LNCaP clone FGC (cell line): Measurements from ENCODE around the gene LRRC14B.
"Not testable (repeated sequence)": the region's sequence is repeated elsewhere in the genome, so short reads cannot be mapped to it uniquely, and the experiment has no call there.

ENCODE experiments used
- DNase-seq: peaks from one replicate; pipeline ENCODE4 v3.0.0-alpha.2; 2011; ENCODE audit warnings: low read depth
- H3K4me3 ChIP-seq: 2 replicates; pipeline ENCODE4 v1.5.1; 2011; ENCODE audit warnings: mild to moderate bottlenecking, low read depth, low read length, control low read depth
- TF ChIP-seq, protein P1 (sequence below): IDR thresholded peaks from 2 replicates; pipeline ENCODE4 v1.5.1; 2012; ENCODE audit warnings: mild to moderate bottlenecking; ENCODE audit not compliant: control insufficient read depth, insufficient read depth; ENCODE audit errors: extremely low read depth

The LRRC14B gene

GRCh38 chr5:192970-193831, 1.9 kb downstream of the LRRC14B start:
- DNase-seq, result no peak
- H3K4me3 ChIP-seq, result no peak overlapping the region
- TF ChIP-seq, protein P1, sequence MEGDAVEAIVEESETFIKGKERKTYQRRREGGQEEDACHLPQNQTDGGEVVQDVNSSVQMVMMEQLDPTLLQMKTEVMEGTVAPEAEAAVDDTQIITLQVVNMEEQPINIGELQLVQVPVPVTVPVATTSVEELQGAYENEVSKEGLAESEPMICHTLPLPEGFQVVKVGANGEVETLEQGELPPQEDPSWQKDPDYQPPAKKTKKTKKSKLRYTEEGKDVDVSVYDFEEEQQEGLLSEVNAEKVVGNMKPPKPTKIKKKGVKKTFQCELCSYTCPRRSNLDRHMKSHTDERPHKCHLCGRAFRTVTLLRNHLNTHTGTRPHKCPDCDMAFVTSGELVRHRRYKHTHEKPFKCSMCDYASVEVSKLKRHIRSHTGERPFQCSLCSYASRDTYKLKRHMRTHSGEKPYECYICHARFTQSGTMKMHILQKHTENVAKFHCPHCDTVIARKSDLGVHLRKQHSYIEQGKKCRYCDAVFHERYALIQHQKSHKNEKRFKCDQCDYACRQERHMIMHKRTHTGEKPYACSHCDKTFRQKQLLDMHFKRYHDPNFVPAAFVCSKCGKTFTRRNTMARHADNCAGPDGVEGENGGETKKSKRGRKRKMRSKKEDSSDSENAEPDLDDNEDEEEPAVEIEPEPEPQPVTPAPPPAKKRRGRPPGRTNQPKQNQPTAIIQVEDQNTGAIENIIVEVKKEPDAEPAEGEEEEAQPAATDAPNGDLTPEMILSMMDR, result no peak

DNA sequence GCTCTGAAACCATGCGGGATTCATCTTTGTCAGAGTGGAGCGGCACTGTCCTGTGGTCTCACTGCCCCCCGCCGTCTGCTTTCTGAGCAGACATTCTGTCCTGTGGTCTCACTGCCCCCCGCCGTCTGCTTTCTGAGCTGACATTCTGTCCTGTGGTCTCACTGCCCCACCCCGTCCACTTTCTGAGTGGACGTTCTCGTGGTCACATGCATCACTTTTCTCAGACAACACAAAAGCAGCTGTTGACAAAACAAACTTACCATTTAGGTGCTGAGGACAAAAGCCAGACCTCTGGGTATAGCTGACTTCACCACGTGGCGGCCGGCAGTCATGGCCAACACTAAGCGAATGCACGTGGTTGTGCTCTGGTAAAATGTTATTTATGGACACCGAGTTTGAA, 2.8 kb downstream of the LRRC14B start:
- TF ChIP-seq, protein P1, result no peak
- no peak overlapping the region for H3K4me3 ChIP-seq
- DNase-seq, result no peak

GRCh38 chr5:194603-195209, 3.4 kb downstream of the LRRC14B start:
- H3K4me3 ChIP-seq, result no peak overlapping the region
- DNase-seq, result no peak
- TF ChIP-seq, protein P1, result no peak

DNA sequence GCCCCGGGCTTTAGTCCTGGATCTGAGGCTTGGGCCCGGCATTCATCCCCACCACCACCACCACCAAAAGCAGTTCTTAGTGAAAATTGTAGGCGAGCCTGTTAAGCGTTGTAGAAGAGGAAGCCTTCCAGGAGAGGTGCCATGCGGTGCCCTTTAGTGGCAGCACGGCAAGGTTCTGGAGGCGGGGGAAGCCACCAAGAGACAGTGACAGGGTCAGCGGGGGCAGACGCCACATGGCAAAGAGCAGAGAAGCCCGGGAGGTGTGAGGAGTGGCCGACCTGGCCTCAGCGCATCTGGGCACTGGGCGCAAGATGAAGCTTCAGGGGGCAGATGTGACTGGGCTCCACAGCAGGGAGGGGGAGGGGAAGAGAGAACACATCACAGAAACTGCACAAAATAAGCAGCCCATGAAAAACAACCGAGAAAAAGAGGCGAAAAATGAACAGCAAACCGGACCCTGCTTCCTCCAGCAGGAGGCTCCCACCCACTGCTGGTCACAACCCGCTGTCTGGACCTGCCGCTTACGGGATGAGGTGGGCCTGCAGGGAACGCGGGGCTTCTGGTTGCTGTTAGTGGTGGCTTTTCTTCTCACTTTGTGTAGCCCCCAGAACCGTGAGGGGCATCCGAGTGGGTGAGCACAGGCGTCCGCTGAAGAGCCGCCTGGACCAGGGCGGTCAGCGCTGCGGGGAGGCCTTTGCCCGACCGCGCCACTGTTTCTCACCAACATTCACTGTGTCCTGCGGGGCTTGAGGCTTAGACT, 4.3 kb downstream of the LRRC14B start:
- TF ChIP-seq, protein P1, result no peak
- no peak overlapping the region for H3K4me3 ChIP-seq
- DNase-seq, result no peak

DNA sequence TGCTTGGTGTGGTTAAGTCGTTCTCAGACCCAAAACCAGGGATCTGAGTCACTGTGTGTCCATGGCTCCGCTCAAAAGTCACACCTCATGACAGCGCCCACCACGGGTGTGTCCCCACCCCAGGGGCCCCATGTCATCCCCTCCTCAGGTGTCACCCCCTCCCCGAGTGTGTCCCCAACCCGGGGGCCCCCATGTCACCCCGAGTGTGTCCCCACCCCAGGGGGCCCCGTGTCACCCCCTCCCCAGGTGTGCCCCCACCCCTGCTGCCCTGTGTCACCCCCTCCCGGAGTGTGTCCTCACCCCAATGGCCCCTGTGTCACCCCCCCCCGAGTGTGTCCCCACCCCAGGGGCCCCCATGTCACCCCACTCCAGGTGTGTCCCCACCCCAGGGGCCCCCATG, 5.1 kb downstream of the LRRC14B start:
- no peak for DNase-seq
- TF ChIP-seq, protein P1, result no peak
- no peak overlapping the region for H3K4me3 ChIP-seq

- DNase-seq, H3K4me3 ChIP-seq: not testable (repeated sequence)
These were observed 5.7 kb downstream of the LRRC14B start for GRCh38 chr5:197031-197430.

DNA sequence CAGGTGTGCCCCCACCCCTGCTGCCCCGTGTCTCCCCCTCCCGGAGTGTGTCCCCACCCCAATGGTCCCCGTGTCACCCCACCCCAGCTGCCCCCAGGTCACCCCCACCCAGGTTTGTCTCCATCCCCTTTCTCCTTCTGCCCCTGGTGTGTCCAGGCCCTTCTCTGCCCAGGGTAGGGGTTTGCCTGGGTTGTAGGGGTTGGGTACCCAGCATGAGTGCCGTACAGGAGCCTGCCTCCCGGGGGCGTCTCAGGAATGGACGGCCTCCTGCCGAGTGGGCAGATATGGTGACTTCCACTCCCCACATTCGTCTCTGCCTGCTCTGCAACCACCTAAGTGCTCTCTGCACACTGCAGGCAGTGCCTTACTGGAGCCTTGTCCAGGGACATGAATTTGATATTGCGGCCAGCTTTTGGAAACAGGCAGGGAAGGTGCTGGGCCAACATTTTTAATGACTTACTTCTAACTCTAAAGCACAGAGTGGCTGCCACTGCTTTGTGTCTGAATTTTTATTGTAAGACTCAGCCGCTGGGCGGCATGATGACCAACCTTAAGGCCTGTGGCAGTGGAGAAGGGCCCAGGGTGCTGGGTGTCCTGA, 6.7 kb downstream of the LRRC14B start:
- no peak for DNase-seq
- no peak overlapping the region for H3K4me3 ChIP-seq
- TF ChIP-seq, protein P1, result no peak
